ENCODE data around the gene SNORC.

The SNORC gene

GRCh38 chr2:232883116-232883721, 13.2 kb downstream of the SNORC start:
- no peak for DNase-seq

GRCh38 chr2:232884001-232884421, 13.9 kb downstream of the SNORC start:
- no peak for DNase-seq

GRCh38 chr2:232884549-232885263, 14.6 kb downstream of the SNORC start:
- DNase-seq = no peak

- no peak for DNase-seq
Observed at GRCh38 chr2:232885264-232885961, 15.3 kb downstream of the SNORC start.

- no peak for DNase-seq
Observed at GRCh38 chr2:232886176-232886575, 16.1 kb downstream of the SNORC start.

- no peak for DNase-seq
Observed at GRCh38 chr2:232886632-232887031, 16.6 kb downstream of the SNORC start.

DNA sequence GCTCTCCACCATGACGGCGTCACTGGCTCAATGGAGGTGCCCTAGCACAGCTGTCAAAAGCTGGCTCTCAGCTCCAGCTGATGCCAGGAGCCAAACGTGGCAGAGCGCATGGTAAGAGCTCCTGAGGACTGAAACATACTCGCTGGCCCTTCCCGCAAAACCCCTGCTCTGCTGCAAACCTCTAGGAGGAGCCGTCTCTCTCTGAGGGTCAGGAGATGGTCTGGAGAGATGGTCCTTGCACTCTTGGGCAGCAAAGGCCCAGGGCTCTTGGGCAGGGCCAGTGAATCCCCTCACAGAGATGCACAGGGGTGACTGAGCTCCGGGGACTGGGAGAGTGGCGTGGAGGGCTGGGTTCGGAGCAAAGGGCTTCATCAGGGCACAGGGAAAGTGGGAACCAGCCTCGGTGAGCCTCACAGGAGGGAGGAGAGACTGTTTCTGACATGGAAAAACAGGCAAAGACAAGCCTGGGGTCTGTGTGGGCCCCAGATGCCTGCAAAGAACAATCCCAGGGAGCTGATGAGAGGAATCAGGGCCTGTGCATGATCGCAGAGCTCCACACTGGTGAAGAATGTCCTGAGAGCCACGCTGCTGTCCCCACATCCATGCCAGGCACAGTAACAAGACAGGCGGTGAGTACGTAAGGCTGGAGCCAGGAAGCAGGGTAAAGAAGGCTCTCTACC, 17.2 kb downstream of the SNORC start:
- no peak for DNase-seq

- DNase-seq = no peak
Observed at GRCh38 chr2:232888099-232888836, 18.2 kb downstream of the SNORC start.

GRCh38 chr2:232888839-232889529, 18.9 kb downstream of the SNORC start:
- no peak for DNase-seq

DNA sequence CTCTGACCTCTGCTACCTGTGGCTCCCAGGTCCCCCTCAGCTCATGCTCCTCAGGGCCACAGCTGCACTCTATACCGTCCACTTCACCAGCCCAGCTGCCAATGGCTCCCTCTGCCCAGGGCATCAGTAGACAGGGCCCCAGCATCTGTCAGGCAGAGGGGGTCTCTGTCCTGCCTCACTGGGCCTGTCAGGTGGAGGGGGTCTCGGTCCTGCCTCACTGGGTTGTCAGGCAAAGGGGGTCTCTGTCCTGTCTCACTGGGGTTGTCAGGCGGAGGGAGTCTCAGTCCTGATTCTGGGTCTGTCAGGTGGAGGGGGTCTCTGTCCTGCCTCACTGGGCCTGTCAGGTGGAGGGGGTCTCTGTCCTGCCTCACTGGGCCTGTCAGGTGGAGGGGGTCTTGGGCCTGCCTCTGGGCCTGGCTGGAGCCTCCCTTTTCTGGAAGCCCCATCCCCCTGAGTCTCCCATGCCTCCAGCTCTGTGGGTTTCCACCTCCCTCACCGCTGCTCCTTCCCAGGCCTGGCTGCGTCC, 19.9 kb downstream of the SNORC start:
- no peak for DNase-seq

DNA sequence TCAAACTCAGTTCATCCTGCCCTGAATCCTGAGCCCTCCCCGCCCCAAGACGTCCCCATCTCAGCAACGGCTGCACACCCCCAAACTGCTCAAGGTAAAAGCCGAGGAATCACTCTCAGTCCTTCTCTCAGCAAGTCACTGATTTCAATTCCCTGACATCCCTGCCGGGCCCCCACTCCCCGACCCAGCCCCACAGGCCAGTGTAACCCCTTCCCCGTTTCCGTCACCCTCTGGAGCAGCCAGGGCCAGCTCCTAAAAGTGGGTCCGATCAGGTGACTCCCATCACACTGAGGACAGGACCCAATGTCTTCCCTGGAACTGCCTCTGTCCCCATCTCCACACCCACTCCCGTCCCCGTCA, 20.5 kb downstream of the SNORC start:
- DNase-seq = no peak

GRCh38 chr2:232890896-232891601, 21.0 kb downstream of the SNORC start:
- peak; percentile 55 to 78 (median 58) for DNase-seq

GRCh38 chr2:232891621-232892071, 21.6 kb downstream of the SNORC start:
- DNase-seq = peak in 1 of 3 experiments; percentile 52

GRCh38 chr2:232892221-232892620, 22.2 kb downstream of the SNORC start:
- DNase-seq = no peak

GRCh38 chr2:232892843-232893242, 22.8 kb downstream of the SNORC start:
- DNase-seq = no peak

DNA sequence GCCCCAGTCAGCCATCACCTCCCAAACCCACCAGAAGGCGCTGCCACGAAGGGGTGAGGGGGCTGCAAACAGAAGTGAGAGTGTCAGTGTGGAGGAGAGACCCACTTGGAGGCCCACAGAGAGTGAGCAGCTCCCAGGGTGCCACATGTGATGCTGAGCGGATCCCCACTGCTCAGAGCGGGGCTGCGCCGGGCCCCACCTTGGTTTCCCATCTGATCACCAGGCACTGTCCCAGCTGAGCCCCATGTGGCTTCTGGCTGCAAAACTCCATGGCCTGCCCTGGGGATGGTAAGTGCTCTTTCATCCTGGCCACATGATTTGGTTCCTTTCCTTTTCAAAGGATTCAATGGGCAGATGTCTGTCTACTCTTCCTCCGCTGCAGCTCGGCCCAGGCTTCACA, 23.8 kb downstream of the SNORC start:
- no peak for DNase-seq

DNA sequence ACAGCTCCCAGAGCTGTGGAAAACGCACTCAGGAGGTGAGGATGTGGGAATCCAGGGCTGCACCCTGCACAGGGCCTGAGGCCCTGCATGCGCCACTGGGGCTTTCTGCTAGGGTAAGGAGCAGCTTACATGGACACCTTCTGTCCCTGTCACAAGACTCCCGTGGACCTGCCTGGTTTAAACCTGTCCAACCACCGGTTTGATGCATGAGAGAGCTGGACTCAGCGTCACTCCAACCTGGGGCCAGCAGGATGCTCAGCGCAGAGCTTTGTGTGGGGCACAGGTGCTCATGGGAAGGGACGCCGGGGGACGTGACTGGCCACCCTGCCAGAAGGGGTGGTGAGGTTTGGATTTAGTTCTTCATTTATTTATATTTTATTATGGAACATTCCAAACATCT, 24.2 kb downstream of the SNORC start:
- no peak for DNase-seq

DNA sequence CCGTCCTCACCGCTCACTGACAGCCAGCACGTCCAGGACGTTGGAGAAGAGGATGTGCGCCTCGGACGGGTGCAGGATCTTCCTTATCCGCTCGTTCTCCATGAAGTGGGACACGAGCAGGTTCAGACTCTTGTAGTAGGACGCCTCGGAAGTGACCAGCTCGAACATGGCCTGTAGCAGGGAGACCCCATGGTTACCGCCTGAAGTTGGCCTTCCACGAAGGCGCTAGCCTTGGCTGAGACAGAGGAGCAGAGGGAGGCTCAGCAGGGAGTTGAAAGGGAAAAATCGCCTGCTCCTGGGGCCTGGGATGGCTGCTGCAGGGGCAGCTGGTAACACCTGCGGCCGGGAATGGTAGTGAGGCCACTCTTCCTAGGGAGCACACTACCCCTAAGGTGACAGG, 24.7 kb downstream of the SNORC start:
- DNase-seq = no peak

DNA sequence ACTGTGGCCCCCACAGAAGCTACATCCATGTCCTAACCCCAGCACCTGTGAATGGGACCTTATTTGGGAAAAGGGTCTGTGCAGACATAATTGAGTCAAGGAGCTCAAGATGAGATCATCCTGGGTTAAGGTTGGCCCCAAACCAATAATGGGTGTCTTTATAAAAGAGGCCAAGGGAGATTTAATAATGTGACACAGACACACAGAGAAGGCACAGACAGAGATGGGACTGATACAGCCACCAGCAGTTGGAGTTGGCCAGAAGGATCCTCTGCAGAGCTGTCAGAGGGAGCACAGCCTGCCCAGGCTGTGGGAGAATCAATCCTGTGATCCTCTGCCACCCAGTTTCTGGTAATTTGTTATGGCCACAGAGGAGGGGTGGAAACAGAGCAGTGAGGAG, 26.0 kb downstream of the SNORC start:
- DNase-seq = no peak

DNA sequence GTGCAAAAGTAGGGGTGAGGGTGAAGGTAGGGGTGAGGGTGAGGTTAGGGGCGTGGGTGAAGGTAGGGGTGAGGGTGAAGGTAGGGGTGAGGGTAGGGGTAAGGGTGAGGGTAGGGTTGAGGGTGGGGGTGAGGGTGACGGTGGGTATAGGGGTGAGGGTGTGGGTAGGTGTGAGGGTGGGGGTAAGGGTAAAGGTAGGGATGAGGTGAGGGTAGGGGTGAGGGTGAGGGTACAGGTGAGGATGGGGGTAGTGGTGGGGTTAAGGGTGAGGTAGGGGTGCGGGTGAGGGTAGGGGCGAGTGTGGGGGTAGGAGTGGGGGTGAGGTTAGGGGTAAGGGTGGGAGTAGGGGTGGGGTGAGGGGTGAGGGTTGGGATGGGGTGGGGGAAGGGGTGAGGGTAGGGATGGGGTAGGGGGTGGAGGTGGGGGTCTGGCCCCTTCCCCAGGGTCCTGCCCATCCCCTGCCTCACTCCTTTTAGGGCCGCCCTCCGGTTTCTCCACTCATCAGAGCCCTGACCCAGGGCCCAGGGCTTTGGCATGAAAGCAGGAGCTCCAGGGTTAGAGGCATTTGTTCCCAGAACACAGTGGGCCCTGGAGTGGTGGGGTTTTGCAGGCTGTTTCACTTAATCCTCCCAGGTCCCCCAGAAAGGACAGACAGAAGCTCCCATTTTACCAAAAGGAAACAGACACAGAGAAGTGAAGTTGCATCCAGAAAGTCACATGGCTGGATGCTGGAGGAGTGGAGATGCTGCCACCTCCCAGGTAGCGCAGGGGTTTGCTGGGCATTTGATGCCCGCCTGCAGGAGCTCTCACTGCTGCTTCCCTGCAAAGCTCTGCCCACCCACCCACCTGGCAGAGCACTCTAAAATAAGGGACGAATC, 26.9 kb downstream of the SNORC start:
- DNase-seq = no peak
